HS-27A (cell line): ENCODE data around the gene TSPAN1.
"Not testable (repeated sequence)": the region's sequence is repeated elsewhere in the genome, so short reads cannot be mapped to it uniquely, and the experiment has no call there.

Experiments
- DNase-seq: peaks from one replicate; pipeline ENCODE4 v3.0.0-alpha.2; 2012; ENCODE audit warnings: low read depth, missing footprints

Gene TSPAN1

DNA sequence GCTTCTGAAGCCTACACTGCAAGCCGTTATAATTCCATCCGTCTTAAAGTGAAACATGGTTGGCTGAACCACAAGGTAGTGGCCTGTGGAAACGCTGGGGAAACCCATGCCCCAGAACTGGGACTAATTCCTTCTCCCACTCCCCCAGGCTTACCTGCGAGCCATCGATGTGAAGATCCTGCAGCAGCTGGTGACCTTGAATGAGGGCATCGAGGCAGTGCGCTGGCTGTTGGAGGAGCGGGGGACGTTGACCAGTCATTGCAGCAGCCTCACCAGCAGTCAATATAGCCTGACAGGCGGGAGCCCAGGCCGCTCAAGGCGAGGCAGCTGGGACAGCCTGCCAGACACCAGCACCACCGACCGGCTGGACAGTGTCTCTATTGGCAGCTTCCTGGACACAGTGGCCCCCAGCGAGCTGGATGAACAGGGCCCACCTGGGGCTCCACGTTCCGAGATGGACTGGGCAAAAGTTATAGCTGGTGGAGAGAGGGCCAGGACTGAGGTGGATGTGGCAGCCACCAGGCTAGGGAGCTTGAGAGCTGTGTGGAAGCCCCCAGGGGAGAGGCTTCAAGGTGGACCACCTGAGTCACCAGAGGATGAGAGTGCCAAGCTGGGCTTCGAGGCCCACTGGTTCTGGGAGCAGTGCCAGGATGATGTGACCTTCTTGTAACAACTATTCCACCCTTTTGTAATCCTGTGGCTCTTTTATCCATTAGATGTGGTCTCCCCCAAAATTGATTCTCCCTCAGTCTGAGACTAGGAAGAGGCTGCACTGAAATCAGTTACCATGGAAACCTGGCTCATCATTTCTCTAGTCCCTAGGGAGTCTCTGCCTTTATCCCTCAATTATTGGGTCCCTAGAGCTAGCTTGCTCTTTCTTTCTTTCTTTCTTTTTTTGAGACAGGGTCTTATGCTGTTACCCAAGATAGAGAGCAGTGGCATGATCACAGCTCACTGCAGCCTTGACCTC lies 44.9 kb downstream of the TSPAN1 start:
- DNase-seq, result no peak

DNA sequence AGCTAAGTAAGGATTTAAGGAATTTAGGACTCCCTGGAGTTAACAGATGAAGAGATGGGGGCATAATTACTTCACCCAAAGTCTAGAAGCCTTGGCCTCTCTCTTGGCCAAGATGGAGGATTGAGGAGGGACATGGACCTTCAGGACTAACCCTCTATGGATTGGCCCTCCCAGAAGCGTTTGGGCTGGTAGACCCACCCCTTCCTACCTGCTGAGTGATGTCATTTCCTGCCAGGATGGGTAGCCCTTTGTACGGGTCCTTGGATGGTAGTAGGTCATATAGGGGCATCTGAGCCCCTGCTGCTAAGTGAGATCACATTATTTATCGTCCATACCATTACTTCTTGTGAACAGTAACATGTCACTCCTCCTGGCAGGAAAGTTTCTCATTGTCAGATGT lies 45.9 kb downstream of the TSPAN1 start:
- no peak for DNase-seq

DNA sequence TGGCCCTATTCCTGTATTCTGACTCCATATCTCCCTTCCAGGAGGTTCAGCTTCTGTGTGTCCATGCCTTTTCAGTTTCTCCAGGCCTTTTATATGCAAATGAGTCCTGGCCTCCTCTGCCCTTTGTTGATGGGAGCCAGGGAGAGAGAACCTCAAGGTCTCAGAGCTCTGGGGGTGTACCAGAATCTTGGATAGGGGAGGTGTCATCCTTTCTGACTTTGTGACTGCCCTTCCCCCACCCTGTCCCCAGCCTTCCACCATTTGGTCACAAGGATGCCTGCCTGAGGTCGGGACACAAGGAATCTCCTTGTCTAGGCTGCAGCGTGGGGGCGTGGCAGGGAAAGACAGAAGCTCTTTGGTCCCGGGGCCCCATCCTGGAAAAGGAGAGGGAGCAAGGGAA lies 46.9 kb downstream of the TSPAN1 start:
- DNase-seq, result no peak

DNA sequence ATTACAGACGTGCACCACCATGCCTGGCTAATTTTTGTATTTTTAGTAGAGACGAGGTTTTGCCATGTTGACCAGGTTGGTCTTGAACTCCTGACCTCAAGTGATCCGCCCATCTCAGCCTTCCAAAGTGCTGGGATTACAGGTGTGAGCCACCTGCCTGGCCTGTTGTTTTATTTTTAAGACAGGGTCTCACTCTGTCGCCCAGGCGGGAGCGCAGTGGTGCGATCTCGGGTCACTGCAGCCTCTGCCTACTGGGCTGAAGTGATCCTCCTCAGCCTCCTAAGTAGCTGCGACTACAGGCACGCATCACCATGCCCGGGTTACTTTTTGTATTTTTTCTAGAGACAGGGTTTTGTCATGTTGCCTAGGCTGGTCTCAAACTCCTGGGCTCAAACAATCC lies 48.2 kb downstream of the TSPAN1 start:
- not testable (repeated sequence) for DNase-seq

DNA sequence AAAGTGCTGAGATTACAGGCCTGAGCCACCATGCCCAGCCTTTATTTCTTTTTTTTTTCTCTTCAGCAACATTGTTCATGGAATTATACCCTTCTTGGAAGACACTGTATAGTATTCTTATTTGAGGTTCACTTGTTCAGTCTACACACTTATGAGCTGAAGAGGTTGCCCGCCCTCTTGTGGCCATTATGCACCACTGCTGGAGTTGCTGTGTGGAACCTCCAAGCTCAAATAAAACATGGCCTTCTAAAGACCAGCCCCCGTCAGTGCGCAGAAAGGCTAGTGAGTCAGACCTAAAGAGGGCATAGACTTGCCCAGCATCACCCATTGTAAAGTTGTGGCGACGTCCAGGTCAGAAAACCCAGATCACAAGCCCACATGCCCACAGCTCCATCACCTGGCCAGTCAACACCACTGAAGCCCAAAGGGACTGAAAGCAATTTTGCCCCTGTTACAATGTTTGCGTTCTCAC lies 48.6 kb downstream of the TSPAN1 start:
- peak; percentile 81 for DNase-seq

DNA sequence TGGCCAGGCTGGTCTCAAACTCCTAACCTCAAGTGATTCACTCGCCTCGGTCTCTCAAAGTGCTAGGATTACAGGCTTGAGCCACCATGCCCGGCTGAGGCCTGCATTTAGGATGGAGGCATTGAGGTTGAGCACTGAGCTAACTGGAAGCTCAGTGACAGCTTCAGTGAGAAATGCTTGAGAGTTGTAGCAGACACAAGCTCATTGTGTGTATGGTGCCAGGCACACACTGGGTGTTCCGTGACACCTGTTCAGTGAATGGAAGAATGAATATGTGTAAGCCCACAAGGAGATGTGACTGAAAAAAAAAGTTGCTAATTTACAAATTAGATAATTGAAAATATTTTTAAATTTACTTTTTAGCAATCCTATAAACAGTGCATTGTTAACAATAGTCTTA lies 50.1 kb downstream of the TSPAN1 start:
- DNase-seq, result no peak

DNA sequence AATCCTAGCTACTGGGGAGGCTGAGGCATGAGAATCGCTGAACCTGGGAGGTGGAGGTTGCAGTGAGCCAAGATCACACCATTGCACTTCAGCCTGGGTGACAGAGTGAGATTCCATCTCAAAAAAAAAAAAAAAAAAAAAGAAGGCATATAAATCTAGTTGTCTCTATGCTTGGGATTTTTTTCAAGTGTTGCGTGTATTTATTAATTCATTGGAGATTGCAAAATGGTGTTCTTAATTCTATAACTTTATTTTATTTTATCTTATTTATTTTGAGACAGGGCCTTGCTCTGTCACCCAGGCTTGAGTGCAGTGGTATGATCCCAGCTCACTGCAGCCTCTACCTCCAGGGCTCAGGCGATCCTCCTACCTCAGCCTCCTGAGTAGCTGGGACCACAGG lies 56.3 kb downstream of the TSPAN1 start:
- DNase-seq, result not testable (repeated sequence)
